HS-27A (cell line): ENCODE data around the gene COQ8B.
A peak's percentile ranks its signal among the peaks of the same experiment; 100 is the strongest.
"Not testable (repeated sequence)": the region's sequence is repeated elsewhere in the genome, so short reads cannot be mapped to it uniquely, and the experiment has no call there.

Experiments used
- DNase-seq: peaks from one replicate; pipeline ENCODE4 v3.0.0-alpha.2; 2012; ENCODE audit warnings: low read depth, missing footprints

COQ8B gene

DNA sequence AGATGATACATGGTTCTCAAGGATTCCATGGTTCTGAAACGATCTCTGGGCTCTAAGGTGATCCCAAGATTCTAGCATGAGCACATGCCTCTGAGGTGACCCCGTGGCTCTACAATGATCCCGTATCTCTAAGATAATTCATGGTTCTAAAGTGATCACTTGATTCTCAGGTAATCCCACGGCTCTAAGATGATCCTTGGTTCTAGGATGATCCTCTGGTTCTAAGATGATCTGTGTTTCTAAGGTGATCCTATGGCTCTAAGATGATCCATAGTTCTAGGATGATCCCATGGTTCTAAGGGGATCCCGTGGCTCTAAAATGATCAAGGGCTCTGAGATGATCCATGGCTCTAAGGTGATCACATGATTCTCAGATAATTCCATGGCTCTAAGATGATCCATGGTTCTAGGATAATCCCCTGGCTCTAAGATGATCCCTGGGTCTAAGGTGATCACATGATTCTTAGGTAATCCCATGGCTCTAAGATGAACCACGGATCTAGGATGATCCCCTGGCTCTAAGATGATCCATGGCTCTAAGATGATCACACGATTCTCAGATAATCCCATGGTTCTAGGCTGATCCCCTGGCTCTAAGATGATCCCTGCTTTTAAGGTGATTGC is 47.6 kb downstream of the COQ8B start:
- DNase-seq = no peak

DNA sequence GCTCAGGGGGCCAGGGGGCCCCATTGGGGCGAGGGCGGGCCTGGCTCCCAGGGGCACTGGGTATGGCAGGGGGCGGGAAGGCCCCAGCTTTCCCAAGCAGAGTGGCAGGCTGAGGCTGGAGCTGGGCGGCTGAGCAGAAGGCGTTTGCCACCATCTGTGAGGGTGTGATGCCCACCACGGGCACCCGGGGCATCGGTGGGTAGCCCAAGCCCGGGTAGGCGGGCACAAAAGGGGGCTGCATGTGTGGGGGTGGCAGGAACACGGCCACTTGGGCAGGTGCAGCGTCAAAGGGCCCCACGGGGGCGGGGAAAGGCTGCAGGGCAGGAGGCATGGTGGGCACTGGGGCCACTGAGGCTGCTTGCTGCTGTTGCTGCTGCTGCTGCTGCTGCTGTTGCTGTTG is 49.1 kb downstream of the COQ8B start:
- no peak for DNase-seq

DNA sequence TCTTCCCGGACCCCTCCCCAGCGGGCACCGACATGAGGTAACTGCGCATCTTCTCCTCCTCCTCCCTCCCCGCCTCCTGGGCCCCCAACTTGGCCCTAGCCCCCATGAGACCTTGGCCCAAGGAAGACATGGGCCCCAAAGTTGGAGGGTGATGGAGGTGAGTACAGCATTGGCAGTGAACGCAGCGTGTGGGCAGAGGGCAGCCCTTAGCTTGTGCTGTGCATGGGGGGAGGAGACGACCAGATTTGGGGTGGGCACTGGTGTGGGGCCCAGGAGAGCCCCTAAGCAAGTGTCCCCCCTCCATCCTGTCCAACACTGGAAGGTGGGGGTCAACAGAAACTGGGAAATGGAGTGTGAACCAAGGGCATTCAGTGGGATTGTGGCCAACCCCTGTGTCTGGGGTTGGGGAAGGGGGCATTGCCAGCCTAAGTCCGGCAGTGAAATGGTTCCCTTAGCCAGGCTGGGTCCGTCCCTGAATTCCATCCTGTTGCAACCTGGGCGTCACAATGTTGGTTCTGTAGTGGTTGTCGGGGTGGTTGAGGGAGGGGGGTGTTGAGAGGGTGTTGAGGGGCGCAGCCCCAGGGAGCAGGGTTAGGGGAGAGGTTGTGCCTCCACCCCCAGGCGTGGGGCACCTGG is 49.8 kb downstream of the COQ8B start:
- no peak for DNase-seq

DNA sequence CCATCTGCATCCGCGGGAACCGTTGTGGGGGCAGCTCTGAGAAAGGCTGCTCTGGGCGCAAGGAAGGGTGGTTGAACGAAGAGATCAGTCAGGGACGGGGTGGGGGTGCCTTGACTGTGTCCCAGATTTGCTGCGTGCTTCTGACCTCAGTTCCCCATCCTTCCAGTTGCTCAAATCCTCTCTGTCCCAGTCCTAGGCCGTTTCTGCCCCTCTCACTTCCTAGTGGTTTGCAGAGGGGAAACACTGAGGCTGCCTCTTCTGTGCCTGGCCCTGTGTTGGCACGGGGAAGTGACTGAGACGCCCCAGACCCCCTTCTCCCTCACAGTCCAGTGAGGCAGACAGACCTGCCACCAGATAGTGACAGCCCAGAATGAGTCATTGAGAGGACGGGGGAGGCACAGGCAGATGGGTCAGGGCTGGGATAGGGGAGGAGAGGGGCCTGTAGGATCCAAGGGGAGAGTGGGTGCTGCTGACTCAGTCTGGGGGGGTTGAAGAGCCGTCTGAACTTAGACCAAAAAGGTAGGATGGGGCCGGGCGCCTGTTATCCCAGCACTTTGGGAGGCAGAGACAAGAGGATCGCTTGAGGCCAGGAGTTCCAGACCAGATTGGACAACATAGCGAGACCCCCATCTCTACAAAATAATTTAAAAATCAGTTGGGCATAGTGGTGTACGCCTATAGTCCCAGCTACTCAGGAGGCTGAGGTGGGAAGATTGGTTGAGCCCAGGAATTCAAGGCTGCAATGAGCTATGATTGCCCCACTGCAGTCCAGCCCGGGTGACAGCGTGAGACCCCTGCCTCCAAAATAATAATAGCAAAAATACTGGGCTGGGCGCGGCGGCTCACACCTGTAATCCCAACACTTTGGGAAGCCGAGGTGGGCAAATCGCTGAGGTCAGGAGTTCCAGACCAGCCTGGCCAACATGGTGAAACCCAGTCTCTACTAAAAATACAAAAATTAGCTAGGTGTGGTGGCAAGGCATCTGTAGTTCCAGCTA is 52.7 kb downstream of the COQ8B start:
- DNase-seq = no peak

DNA sequence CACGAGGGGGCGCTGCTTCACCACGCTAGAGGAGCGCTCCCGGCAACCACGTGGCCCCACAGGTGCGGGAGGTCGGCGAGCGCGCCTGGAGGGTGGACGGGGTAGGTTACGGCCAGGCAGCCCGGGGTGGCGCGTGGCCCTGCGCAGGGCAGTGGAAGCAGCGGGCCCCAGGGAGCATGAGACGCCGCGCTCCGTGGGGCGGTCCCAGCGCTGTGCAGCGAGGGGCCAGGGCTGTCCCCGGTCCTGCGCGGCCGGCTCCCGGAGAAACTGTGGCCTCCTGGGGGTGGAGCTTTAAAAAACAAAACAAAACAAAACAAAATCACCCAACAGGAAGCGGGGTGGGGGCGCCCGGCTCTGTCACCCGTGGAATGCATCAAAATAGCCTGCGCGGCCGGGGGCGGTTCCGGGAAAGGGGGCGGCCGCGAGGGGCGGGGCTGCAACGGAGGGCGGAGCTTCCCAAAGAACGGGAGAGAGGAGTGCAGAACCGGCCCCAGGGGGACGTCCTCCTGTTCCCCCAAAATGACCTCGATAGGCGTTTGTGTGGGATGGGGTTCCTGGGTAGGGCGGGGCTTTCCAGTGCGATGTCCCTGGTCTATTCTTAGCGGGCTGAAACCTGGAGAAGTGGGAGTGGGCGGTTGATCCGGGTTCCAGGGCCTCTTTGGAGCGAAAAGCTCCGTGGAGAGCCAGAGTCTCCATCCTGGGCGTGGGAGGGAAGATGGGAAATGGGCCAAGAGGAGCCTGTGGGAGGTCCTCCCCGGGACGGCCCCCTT is 53.6 kb downstream of the COQ8B start:
- DNase-seq = peak; percentile 73

DNA sequence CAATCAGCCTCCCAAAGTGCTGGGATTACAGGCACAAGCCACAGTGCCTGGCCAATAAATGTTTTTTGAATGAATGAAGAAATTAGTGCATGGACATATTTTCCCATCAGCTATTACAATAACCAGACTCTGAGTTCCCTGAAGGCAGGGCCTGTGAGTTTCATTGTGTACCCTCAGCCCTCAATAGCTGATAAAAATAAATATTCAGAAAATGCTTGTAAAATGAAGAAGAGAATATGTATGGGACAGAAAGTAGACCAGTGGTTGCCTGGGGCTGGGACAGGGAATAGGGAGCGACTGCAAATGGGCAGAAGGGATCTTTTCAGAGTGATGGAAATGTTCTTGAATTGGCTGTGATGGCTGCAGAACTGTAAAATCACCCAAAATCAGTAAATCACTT is 55.1 kb downstream of the COQ8B start:
- DNase-seq = no peak

DNA sequence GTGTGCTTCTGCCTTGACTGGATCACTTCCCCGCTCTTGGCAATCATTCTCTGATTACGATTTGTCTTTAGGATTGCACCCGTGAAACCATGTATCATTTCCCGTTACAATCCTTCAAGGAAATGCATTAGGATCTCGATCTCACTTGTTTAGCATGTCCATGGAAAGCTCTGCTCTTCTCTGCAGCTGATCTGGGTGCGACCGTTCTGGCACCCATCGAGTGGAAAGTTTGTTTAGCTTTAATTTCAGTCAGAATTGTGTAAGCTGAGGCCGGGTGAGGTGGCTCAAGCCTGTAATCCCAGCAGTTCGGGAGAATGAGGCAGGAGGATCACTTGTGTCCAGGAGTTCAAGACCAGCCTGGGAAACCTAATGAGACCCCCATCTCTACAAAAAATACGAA is 57.1 kb downstream of the COQ8B start:
- DNase-seq = no peak

DNA sequence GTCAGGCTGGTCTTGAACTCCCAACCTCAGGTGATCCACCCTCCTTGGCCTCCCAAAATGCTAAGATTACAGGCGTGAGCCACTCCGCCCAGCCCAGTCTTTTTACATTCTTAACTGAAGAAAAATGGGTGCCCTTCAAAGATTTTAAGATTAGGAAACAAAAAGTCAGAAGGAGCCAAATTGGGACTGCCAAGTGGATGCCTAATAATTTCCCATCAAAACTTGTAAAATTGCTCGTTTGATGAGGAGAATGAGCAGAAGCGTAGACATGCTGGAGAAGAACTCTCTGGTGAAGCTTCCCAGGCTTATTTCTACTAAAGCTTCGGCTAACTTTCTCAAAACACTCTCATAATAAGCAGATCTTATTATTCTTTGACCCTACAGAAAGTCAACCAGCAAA is 57.6 kb downstream of the COQ8B start:
- DNase-seq = no peak

DNA sequence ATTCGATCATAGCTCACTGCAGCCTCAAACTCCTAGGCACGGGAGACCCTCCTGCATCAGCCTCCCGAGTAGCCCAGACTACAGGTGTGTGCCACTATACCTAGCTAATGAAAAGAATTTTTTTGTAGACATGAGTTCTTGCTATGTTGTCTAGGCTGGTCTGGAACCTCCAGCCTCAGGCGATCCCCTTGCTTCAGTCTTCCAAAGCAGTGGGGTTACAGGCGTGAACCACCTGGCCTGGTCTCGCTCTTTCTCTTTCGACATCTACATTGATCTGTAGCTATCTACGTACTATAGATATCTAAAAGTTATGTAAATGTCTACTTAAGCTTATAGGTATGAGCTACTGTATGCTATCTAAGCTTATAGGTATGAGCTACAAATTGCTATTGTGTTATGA is 58.7 kb downstream of the COQ8B start:
- DNase-seq = no peak

DNA sequence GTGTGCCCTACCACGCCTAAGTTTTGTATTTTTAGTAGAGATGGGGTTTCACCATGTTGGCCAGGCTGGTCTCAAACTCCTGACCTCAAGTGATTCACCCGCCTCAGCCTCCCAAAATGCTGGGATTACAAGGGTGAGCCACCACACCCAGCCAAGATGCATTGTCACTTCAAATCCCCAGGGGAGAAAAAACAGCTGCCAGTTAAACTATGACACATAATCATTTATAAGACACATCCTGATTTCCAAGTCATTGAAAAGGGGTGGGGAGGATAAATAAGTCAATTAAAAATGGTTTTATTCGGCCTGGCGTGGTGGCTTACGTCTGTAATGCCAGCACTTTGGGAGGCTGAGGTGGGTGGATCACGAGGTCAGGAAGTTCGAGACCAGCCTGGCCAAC is 61.0 kb downstream of the COQ8B start:
- DNase-seq = not testable (repeated sequence)

DNA sequence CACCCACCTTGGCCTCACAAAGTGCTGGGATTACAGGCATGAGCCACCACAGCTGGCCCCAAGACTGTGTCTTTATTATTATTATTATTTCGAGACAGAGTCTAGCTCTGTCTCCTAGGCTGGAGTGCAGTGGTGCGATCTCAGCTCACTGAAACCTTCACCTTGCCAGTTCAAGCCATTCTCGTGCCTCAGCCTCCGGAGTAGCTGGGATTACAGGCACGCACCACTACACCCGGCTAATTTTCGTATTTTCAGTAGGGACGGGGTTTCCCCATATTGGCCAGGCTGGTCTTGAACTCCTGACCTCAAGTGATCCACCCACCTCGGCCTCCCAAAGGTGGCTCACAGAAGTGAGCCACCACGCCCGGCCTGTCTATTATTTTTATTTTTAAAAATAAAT is 64.4 kb downstream of the COQ8B start:
- not testable (repeated sequence) for DNase-seq

DNA sequence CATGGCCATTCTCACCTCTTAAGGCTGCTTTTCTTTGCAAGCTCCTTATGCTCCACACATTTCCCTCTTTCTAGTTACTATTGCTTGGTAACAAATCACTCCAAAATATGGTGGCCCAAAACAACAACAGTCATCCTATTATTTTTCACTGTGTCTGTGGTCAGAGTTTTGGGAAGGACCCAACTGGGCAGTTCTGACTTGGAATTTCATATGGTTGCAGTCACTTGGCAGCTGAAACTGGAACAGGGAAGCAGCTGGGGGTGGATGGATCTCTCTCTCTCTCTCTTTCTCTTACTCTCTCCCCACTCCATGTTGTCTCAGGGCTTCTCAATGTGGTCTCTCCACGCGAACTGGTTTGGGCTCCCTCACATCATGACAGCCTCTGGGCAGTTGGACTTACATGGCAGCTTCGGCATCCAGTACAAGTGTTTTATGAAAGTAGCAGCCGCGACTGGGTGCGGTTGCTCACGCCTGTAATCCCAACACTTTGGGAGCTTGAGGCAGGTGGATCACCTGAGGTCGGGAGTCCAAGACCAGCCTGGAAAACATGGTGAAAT is 65.9 kb downstream of the COQ8B start:
- no peak for DNase-seq

DNA sequence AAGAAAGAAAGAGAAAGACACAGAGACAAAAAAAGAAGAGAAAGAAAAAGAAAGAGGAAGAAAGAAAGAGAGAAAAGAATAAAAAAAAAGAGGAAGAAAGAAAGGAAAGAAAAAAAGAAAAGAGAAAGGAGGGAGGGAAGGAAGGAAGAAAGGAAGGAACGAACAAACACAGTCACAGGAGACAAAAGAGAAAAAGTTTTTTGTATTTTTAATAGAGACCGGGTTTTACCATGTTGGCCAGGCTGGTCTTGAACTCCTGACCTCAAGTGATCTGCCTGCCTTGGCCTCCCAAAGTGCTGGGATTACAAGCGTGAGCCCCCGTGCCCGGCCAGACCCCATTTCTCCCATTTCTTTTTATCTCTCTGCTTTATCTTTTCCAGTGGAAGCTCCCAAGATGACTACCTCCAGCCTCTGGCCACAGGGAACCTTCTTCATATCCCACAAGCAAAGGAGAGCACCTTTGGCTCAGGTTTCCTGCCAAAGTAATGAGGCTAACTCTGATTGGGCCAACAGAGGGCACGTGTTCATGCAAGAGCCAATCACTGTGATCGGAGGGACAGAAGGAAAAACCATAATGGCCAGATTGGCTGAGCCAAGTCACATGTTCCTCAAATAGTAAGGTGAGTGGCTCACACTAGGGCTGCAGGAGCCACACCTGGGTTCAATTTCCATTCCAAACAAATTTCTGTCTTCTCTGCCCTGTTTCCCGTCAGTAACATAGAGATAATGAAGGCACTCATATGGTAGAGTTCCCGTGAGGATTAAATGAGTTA is 66.6 kb downstream of the COQ8B start:
- DNase-seq = not testable (repeated sequence)

DNA sequence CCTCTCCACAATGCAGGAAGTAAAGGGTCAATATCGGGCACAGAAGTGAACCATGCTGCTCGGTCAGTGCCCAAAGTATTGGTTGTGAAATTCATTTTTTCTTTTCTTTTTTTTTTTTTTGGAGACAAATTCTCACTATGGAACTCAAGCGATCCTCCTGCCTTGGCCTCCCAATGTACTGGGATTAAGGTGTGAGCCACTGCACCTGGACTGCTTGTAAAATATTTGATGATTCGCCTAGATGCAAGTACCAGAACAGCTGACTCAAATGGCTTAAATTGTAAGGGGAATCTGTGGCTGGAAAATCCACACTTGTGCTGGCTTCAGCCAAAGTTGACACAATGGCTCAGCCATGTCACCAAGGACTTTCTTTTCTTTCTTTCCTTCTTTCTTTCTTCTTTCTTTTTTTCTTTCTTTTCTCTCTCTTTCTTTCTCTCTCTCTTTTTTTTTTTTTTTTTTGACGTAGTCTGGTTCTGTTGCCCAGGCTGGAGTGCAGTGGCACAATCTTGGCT is 69.9 kb downstream of the COQ8B start:
- no peak for DNase-seq

DNA sequence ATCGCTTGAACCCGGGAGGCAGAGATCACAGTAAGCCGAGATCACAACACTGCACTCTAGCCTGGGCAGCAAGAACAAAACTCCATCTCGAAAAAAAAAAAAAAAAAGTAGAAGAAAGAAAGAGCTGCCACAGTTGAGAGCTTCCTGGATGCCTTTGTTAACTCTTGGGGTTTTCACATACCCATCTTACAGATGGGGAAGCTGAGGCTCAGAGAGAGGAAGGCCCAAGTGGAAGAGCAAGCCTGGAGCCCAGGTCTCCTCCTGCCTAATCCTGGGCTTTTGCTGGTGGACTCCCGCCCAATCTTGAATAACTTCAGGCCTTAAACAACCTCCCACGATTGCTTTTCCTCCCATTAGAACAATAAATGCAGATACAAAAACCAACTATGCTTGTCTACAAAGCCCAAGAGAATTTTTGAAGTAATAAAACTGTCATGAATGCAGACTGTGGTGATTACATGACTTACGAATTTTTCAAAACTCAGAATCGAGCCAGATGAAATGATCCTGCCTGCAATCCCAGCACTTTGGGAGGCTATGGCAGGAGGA is 73.9 kb downstream of the COQ8B start:
- DNase-seq = no peak

DNA sequence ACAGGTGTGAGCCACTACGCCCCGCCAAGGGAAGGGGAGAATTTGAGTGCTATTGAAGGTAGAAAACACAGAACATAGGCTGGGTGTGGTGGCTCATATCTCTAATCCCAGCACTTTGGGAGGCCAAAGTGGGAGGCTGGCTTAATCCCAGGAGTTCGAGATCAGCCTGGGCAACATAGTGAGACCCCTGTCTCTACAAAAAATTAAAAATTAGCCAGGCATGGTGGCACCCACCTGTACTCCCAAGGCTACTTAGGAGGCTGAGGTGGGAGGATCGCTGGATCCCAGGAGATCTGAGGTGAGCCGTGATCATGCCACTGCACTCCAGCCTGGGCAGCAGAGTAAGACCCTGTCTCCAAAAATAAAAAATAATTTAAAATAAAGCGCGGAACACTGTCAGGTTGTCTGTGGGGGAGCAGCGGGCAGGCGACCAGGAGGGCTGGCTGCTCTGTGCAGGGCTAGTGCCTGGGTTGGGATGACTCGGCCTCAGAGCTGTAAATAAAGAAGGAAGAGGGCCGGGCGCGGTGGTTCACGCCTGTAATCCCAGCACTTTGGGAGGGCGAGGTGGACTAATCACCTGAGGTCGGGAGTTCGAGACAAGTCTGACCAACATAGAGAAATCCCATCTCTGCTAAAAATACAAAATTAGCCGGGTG is 74.5 kb downstream of the COQ8B start:
- DNase-seq = no peak
